ENCODE measurements around the gene DDIT4.

DDIT4 gene

GRCh38 chr10:72319416-72320254 lies 45.9 kb downstream of the DDIT4 start:
- DNase-seq, result no peak

GRCh38 chr10:72320676-72321247 lies 47.0 kb downstream of the DDIT4 start:
- peak; percentile 97 for DNase-seq

GRCh38 chr10:72321248-72322029 lies 47.7 kb downstream of the DDIT4 start:
- no peak for DNase-seq

GRCh38 chr10:72322030-72322279 lies 48.2 kb downstream of the DDIT4 start:
- DNase-seq, result no peak

GRCh38 chr10:72322280-72323058 lies 48.7 kb downstream of the DDIT4 start:
- DNase-seq, result no peak

GRCh38 chr10:72323108-72323749 lies 49.5 kb downstream of the DDIT4 start:
- no peak for DNase-seq

- DNase-seq, result no peak
Measured at GRCh38 chr10:72323771-72324191, 50.1 kb downstream of the DDIT4 start.

All from SIG-M5 (cell line).